Memory B cell (primary cell): ENCODE results near the gene PDSS2.
A peak's percentile ranks its signal among the peaks of the same experiment; 100 is the strongest.
"Not testable (repeated sequence)": the region's sequence is repeated elsewhere in the genome, so short reads cannot be mapped to it uniquely, and the experiment has no call there.

Source experiments
- ATAC-seq: fragments of 150-1000 bp; cut with Tn5 transposase; 2 replicates; pipeline ENCODE4 v1.10.0; 2021; ENCODE audit warnings: low read depth, mild to moderate bottlenecking, moderate library complexity
- DNase-seq, 2 donors: peaks; one replicate each; pipeline ENCODE4 v3.0.0; 2022; ENCODE audit warnings: low spot score in 2 of 2
- H3K27ac Mint-ChIP-seq: one replicate; pipeline ENCODE4 v1.8.0; 2022; ENCODE audit warnings: mild to moderate bottlenecking, moderate library complexity, mixed read lengths
- H3K27me3 Mint-ChIP-seq: one replicate; pipeline ENCODE4 v1.8.0; 2022; ENCODE audit warnings: mixed read lengths
- H3K36me3 Mint-ChIP-seq: one replicate; pipeline ENCODE4 v1.8.0; 2022; ENCODE audit warnings: mild to moderate bottlenecking, mixed read lengths
- H3K4me1 Mint-ChIP-seq: one replicate; pipeline ENCODE4 v1.8.0; 2022; ENCODE audit warnings: mixed read lengths
- H3K4me3 Mint-ChIP-seq: one replicate; pipeline ENCODE4 v1.8.0; 2022; ENCODE audit warnings: mild to moderate bottlenecking, moderate library complexity, mixed read lengths
- H3K9me3 Mint-ChIP-seq: one replicate; pipeline ENCODE4 v1.8.0; 2022; ENCODE audit warnings: mixed read lengths

Gene PDSS2

GRCh38 chr6:107156617-107157016 lies 302.7 kb downstream of the PDSS2 start:
- Mint-ChIP-seq H3K9me3 (no peaks in the 10 kb centered on the region), H3K27ac (peak overlapping the region; percentile 4), H3K4me3 (no peak overlapping the region), H3K27me3 (no peaks in the 10 kb centered on the region), H3K36me3 (peaks cover 1% of the 10 kb centered on the region), H3K4me1 (peaks cover 2% of the 10 kb centered on the region)
- no peak for ATAC-seq
- no peak for DNase-seq

GRCh38 chr6:107154801-107155160 lies 304.6 kb downstream of the PDSS2 start:
- no peaks in the 10 kb centered on the region for H3K9me3 Mint-ChIP-seq
- H3K27me3 Mint-ChIP-seq = no peaks in the 10 kb centered on the region
- H3K4me1 Mint-ChIP-seq = peaks cover 2% of the 10 kb centered on the region
- no peak overlapping the region for H3K4me3 Mint-ChIP-seq
- no peak overlapping the region for H3K27ac Mint-ChIP-seq
- DNase-seq = no peak
- peaks cover 4% of the 10 kb centered on the region for H3K36me3 Mint-ChIP-seq
- ATAC-seq = no peak

DNA sequence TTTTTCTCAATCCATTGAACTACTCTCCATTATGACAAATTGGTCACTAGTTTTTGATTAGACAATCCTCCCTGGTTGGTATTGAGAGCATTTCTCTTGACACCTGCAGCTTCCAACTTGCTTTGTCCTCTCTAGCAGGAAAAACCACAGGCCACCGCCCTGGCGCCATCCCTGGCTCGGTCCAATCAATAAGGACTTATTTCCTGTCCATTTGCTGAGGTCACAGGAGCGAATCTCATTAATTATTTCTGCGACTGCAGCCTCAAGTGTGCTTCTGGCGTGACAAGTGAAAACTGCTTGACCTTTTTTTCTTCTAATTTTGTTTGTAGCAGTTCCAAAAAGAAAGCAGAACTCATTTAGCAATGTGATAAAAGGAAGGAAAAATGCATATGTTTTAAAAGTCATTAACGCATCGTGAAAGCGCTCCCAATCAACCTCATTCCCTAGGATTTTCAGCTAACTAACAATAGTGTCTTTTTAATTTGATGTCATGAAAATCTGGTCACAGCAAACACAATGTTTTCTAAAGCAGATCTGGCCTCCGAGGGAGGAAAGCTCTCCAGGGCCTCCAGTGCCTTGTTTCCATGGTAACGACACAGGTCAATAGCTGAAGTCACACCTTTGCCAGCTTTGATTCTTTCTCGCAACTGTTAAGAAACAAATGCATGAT lies 305.1 kb downstream of the PDSS2 start:
- no peak for ATAC-seq
- Mint-ChIP-seq H3K4me1 (peaks cover 2% of the 10 kb centered on the region), H3K4me3 (no peak overlapping the region), H3K27me3 (no peaks in the 10 kb centered on the region), H3K27ac (no peak overlapping the region), H3K36me3 (peaks cover 6% of the 10 kb centered on the region), H3K9me3 (no peaks in the 10 kb centered on the region)
- DNase-seq = no peak

GRCh38 chr6:107152638-107153430 lies 306.5 kb downstream of the PDSS2 start:
- Mint-ChIP-seq H3K36me3 (peaks cover 6% of the 10 kb centered on the region), H3K9me3 (no peaks in the 10 kb centered on the region), H3K27ac (no peak overlapping the region), H3K4me3 (no peak overlapping the region), H3K4me1 (peaks cover 2% of the 10 kb centered on the region), H3K27me3 (no peaks in the 10 kb centered on the region)
- DNase-seq = no peak
- no peak for ATAC-seq

DNA sequence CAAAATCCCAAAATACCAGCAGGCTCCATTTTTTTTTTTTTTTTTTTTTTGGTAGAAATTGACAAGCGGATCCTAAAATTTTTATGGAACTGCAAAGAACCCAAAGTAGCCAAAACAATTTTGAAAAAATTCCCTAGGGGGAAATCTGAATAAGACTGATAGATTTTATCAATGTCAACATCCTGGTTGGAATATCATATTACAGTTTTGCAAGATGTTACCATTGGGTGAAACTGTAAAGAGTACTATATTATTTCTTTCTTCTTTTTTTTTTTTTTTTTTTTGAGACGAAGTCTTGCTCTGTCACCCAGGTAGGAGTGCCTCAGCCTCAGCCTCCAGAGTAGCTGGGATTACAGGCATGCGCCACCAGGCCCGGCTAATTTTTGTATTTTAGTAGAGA lies 314.7 kb downstream of the PDSS2 start:
- ATAC-seq = no peak
- Mint-ChIP-seq H3K27ac (no peak overlapping the region), H3K4me3 (no peak overlapping the region), H3K36me3 (peaks cover 3% of the 10 kb centered on the region), H3K9me3 (no peaks in the 10 kb centered on the region), H3K4me1 (peaks cover 2% of the 10 kb centered on the region), H3K27me3 (no peaks in the 10 kb centered on the region)
- no peak for DNase-seq

GRCh38 chr6:107144014-107144413 lies 315.4 kb downstream of the PDSS2 start:
- DNase-seq (no peak), ATAC-seq (no peak)
- Mint-ChIP-seq H3K36me3 (peaks cover 2% of the 10 kb centered on the region), H3K27ac (no peak overlapping the region), H3K9me3 (no peaks in the 10 kb centered on the region), H3K4me3 (no peak overlapping the region), H3K4me1 (peaks cover 2% of the 10 kb centered on the region), H3K27me3 (no peaks in the 10 kb centered on the region)

DNA sequence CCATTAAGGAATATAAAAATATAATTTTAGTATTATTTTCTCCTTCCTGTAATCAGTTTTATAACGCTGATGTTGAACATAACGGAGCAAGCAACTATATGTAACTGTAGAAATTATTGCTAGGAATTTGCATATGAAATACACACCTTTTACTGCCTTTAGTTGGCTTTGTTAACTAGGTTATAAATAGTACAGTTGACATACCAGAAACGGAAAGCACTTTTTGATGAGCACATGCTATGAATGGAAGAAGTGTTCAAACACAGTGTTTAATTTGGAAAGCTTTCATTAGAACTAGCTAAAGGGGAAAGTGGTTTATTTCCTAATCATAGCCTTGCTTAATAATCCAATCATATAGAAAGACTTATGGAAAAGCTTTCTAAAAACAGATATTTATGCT lies 318.8 kb downstream of the PDSS2 start:
- Mint-ChIP-seq H3K27ac (no peak overlapping the region), H3K9me3 (no peaks in the 10 kb centered on the region)

DNA sequence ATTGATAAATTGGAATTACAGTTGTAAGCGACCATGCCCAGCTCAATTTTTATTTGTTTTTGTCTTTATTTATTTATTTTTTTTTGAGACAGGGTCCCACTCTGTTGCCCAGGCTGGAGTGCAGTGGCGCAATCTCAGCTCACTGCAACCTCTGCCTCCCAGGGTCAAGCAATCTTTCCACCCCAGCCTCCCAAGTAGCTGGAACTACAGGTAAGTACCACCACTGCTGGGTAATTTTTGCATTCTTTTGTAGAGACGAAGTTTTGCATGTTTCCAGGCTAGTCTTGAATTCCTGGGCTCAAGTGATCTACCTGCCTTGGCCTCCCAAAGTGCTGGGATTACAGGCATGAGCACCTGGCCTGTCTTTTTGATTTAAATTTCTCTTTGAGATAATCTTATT lies 323.0 kb downstream of the PDSS2 start:
- H3K36me3 Mint-ChIP-seq, H3K4me1 Mint-ChIP-seq, ATAC-seq, H3K4me3 Mint-ChIP-seq, H3K27me3 Mint-ChIP-seq, H3K9me3 Mint-ChIP-seq, DNase-seq, H3K27ac Mint-ChIP-seq: not testable (repeated sequence)

More for the DNA sequence above, 318.8 kb downstream of the PDSS2 start:
- DNase-seq = no peak
- no peak for ATAC-seq
- no peaks in the 10 kb centered on the region for H3K27me3 Mint-ChIP-seq
- peaks cover 2% of the 10 kb centered on the region for H3K4me1 Mint-ChIP-seq
- no peaks in the 10 kb centered on the region for H3K36me3 Mint-ChIP-seq
- no peak overlapping the region for H3K4me3 Mint-ChIP-seq

DNA sequence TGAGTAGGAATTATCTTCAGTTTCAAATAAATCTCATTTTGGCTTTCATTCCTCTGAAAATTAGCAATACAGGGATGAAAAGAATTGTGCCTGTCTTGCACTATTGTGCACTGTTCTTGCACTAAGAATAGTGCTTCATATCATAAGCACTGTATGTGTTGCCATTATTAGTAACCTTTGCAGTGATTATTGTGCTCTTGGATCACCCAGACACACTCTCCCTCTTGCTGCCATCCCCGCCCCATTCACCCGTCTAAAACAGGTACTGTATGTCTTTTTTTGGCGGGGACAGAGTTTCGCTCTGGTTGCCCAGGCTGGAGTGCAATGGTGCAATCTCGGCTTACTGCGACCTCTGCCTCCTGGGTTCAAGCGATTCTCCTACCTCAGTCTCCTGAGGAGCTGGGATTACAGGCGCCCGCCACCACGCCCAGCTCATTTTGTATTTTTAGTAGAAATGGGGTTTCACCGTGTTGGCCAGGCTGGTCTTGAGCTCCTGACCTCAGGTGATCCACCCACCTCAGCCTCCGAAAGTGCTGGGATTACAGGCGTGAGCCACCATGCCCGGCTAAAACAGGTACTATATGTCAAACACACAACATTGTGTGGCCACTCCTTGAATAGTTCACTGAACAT lies 324.2 kb downstream of the PDSS2 start:
- not testable (repeated sequence) for DNase-seq, H3K27ac Mint-ChIP-seq, H3K36me3 Mint-ChIP-seq, H3K4me3 Mint-ChIP-seq, ATAC-seq, H3K4me1 Mint-ChIP-seq, H3K27me3 Mint-ChIP-seq, H3K9me3 Mint-ChIP-seq

- no peak overlapping the region for H3K4me3 Mint-ChIP-seq
- DNase-seq (peak; percentile 16 to 27), ATAC-seq (no peak)
- no peaks in the 10 kb centered on the region for H3K36me3 Mint-ChIP-seq
- H3K9me3 Mint-ChIP-seq = no peaks in the 10 kb centered on the region
- H3K4me1 Mint-ChIP-seq = peaks cover 4% of the 10 kb centered on the region
- no peak overlapping the region for H3K27ac Mint-ChIP-seq
- no peaks in the 10 kb centered on the region for H3K27me3 Mint-ChIP-seq
These were observed 326.9 kb downstream of the PDSS2 start for GRCh38 chr6:107132330-107132954.

- Mint-ChIP-seq H3K27ac (no peak overlapping the region), H3K4me1 (peaks cover 7% of the 10 kb centered on the region), H3K9me3 (no peaks in the 10 kb centered on the region), H3K4me3 (no peak overlapping the region), H3K36me3 (no peaks in the 10 kb centered on the region), H3K27me3 (no peaks in the 10 kb centered on the region)
- no peak for DNase-seq
- no peak for ATAC-seq
These were observed 329.9 kb downstream of the PDSS2 start for GRCh38 chr6:107129370-107129925.

- ATAC-seq (no peak), DNase-seq (no peak)
- no peaks in the 10 kb centered on the region for H3K27me3 Mint-ChIP-seq
- H3K36me3 Mint-ChIP-seq = no peaks in the 10 kb centered on the region
- no peak overlapping the region for H3K4me3 Mint-ChIP-seq
- no peaks in the 10 kb centered on the region for H3K9me3 Mint-ChIP-seq
- H3K27ac Mint-ChIP-seq = no peak overlapping the region
- H3K4me1 Mint-ChIP-seq = peaks cover 7% of the 10 kb centered on the region
These were observed 330.8 kb downstream of the PDSS2 start for GRCh38 chr6:107128577-107128976.

- DNase-seq (no peak), ATAC-seq (no peak)
- Mint-ChIP-seq H3K4me3 (no peak overlapping the region), H3K27ac (no peak overlapping the region), H3K27me3 (no peaks in the 10 kb centered on the region), H3K4me1 (peaks cover 7% of the 10 kb centered on the region), H3K9me3 (no peaks in the 10 kb centered on the region), H3K36me3 (no peaks in the 10 kb centered on the region)
These were observed 331.2 kb downstream of the PDSS2 start for GRCh38 chr6:107128175-107128574.

DNA sequence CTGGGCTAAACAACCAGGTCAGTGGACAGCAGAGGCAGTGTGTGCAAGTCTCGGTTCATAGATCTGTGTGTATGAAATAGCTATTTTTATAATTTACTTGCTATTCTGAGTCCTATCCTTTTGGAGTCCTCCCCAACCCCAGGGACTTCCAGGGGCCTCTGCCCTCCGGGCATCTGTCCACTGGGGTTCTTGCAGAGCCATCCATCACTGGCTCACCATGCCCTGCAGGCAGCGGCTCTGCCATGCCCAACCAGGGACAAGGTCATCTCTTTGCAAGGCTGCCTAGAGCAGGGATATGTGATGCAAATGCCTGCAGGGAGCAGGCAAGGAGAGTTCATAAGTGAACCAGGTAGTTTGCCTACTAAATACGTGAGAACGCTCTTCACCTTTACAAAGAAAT lies 333.6 kb downstream of the PDSS2 start:
- no peaks in the 10 kb centered on the region for H3K9me3 Mint-ChIP-seq
- H3K27ac Mint-ChIP-seq = no peak overlapping the region
- no peaks in the 10 kb centered on the region for H3K36me3 Mint-ChIP-seq
- H3K4me3 Mint-ChIP-seq = no peak overlapping the region
- DNase-seq (no peak), ATAC-seq (no peak)
- peaks cover 10% of the 10 kb centered on the region for H3K4me1 Mint-ChIP-seq
- H3K27me3 Mint-ChIP-seq = no peaks in the 10 kb centered on the region
